ENCODE measurements around the gene SLC12A4.

- TF ChIP-seq CTCF (IDR thresholded peaks at IDR 0.05; ENCODE audit: low read depth, low read length, missing input control): no peak
- TF ChIP-seq SP1 (IDR thresholded peaks at IDR 0.05): no peak
- no peak for TF ChIP-seq HNF4A (conservative IDR thresholded peaks at IDR 0.05)
- TF ChIP-seq, protein P1, sequence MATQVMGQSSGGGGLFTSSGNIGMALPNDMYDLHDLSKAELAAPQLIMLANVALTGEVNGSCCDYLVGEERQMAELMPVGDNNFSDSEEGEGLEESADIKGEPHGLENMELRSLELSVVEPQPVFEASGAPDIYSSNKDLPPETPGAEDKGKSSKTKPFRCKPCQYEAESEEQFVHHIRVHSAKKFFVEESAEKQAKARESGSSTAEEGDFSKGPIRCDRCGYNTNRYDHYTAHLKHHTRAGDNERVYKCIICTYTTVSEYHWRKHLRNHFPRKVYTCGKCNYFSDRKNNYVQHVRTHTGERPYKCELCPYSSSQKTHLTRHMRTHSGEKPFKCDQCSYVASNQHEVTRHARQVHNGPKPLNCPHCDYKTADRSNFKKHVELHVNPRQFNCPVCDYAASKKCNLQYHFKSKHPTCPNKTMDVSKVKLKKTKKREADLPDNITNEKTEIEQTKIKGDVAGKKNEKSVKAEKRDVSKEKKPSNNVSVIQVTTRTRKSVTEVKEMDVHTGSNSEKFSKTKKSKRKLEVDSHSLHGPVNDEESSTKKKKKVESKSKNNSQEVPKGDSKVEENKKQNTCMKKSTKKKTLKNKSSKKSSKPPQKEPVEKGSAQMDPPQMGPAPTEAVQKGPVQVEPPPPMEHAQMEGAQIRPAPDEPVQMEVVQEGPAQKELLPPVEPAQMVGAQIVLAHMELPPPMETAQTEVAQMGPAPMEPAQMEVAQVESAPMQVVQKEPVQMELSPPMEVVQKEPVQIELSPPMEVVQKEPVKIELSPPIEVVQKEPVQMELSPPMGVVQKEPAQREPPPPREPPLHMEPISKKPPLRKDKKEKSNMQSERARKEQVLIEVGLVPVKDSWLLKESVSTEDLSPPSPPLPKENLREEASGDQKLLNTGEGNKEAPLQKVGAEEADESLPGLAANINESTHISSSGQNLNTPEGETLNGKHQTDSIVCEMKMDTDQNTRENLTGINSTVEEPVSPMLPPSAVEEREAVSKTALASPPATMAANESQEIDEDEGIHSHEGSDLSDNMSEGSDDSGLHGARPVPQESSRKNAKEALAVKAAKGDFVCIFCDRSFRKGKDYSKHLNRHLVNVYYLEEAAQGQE (IDR thresholded peaks at IDR 0.05): no peak
- no peak for TF ChIP-seq TAF1 (conservative IDR thresholded peaks at IDR 0.05)
- TF ChIP-seq RAD21 (IDR thresholded peaks at IDR 0.05): no peak
- TF ChIP-seq GABPA (IDR thresholded peaks at IDR 0.05 in 1 of 2, conservative IDR thresholded peaks at IDR 0.05 in 1 of 2): no peak
- no peak for TF ChIP-seq ATF3 (IDR thresholded peaks at IDR 0.05)
- TF ChIP-seq RXRA (IDR thresholded peaks at IDR 0.05): no peak
- TF ChIP-seq, protein P2, sequence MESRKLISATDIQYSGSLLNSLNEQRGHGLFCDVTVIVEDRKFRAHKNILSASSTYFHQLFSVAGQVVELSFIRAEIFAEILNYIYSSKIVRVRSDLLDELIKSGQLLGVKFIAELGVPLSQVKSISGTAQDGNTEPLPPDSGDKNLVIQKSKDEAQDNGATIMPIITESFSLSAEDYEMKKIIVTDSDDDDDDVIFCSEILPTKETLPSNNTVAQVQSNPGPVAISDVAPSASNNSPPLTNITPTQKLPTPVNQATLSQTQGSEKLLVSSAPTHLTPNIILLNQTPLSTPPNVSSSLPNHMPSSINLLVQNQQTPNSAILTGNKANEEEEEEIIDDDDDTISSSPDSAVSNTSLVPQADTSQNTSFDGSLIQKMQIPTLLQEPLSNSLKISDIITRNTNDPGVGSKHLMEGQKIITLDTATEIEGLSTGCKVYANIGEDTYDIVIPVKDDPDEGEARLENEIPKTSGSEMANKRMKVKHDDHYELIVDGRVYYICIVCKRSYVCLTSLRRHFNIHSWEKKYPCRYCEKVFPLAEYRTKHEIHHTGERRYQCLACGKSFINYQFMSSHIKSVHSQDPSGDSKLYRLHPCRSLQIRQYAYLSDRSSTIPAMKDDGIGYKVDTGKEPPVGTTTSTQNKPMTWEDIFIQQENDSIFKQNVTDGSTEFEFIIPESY (IDR thresholded peaks at IDR 0.05): no peak
- TF ChIP-seq, protein P3, sequence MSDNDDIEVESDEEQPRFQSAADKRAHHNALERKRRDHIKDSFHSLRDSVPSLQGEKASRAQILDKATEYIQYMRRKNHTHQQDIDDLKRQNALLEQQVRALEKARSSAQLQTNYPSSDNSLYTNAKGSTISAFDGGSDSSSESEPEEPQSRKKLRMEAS (IDR thresholded peaks at IDR 0.05): no peak
- TF ChIP-seq JUND (IDR thresholded peaks at IDR 0.05): no peak
- no peak for TF ChIP-seq FOXA1 (IDR thresholded peaks at IDR 0.05)
- no peak for TF ChIP-seq YY1 (IDR thresholded peaks at IDR 0.05)
These were observed 22.3 kb downstream of the SLC12A4 start for GRCh38 chr16:67946128-67946569.

All from liver (tissue), 3 donors.